Stimulated activated memory B cell treated with anti-CD40 and anti-IgM and Interleukin-4, amounts not matched to agents 10 μg/mL and 1 μg/mL and 100 μg/mL, for 72 hours (primary cell): Measurements from ENCODE around the gene OGA.
"Not testable (repeated sequence)": the region's sequence is repeated elsewhere in the genome, so short reads cannot be mapped to it uniquely, and the experiment has no call there.

Experiments used
- ATAC-seq: fragments of 150-1000 bp; cut with Tn5 transposase; 2 replicates; pipeline ENCODE4 v1.10.0; 2021
- H3K27ac Mint-ChIP-seq: one replicate; pipeline ENCODE4 v1.8.0; 2022; ENCODE audit warnings: mild to moderate bottlenecking, mixed read lengths
- H3K27me3 Mint-ChIP-seq: one replicate; pipeline ENCODE4 v1.8.0; 2022; ENCODE audit warnings: mixed read lengths
- H3K36me3 Mint-ChIP-seq: one replicate; pipeline ENCODE4 v1.8.0; 2022; ENCODE audit warnings: mixed read lengths
- H3K4me1 Mint-ChIP-seq: one replicate; pipeline ENCODE4 v1.8.0; 2022; ENCODE audit warnings: mixed read lengths
- H3K4me3 Mint-ChIP-seq: one replicate; pipeline ENCODE4 v1.8.0; 2022; ENCODE audit warnings: mild to moderate bottlenecking, moderate library complexity, mixed read lengths
- H3K9me3 Mint-ChIP-seq: one replicate; pipeline ENCODE4 v1.8.0; 2022; ENCODE audit warnings: mixed read lengths

OGA gene

GRCh38 chr10:101789686-101790085, 28.6 kb downstream of the OGA start:
- Mint-ChIP-seq H3K4me3 (no peak overlapping the region), H3K36me3 (peaks cover 54% of the 10 kb centered on the region), H3K27ac (no peak overlapping the region), H3K27me3 (no peaks in the 10 kb centered on the region), H3K4me1 (peaks cover 8% of the 10 kb centered on the region), H3K9me3 (no peaks in the 10 kb centered on the region)
- ATAC-seq: no peak

GRCh38 chr10:101789231-101789630, 29.0 kb downstream of the OGA start:
- not testable (repeated sequence) for H3K4me3 Mint-ChIP-seq, H3K27ac Mint-ChIP-seq, H3K9me3 Mint-ChIP-seq, ATAC-seq, H3K27me3 Mint-ChIP-seq
- H3K36me3 Mint-ChIP-seq: peaks cover 56% of the 10 kb centered on the region
- H3K4me1 Mint-ChIP-seq: peaks cover 13% of the 10 kb centered on the region

GRCh38 chr10:101785801-101786200, 32.4 kb downstream of the OGA start:
- no peak for ATAC-seq
- Mint-ChIP-seq H3K36me3 (peaks cover 43% of the 10 kb centered on the region), H3K27ac (no peak overlapping the region), H3K9me3 (no peaks in the 10 kb centered on the region), H3K27me3 (no peaks in the 10 kb centered on the region), H3K4me3 (no peak overlapping the region), H3K4me1 (peaks cover 47% of the 10 kb centered on the region)

- H3K27me3 Mint-ChIP-seq: no peaks in the 10 kb centered on the region
- H3K36me3 Mint-ChIP-seq: peaks cover 40% of the 10 kb centered on the region
- ATAC-seq: no peak
- peak overlapping the region; percentile 97 for H3K4me3 Mint-ChIP-seq
- no peaks in the 10 kb centered on the region for H3K9me3 Mint-ChIP-seq
- H3K4me1 Mint-ChIP-seq: peaks cover 59% of the 10 kb centered on the region
- H3K27ac Mint-ChIP-seq: peak overlapping the region; percentile 89
These were observed 33.7 kb downstream of the OGA start for GRCh38 chr10:101784558-101784957.

GRCh38 chr10:101783736-101784118, 34.5 kb downstream of the OGA start:
- peaks cover 7% of the 10 kb centered on the region for H3K27me3 Mint-ChIP-seq
- no peaks in the 10 kb centered on the region for H3K9me3 Mint-ChIP-seq
- H3K36me3 Mint-ChIP-seq: peaks cover 33% of the 10 kb centered on the region
- H3K4me1 Mint-ChIP-seq: peaks cover 66% of the 10 kb centered on the region
- peak overlapping the region; percentile 89 for H3K27ac Mint-ChIP-seq
- H3K4me3 Mint-ChIP-seq: peak overlapping the region; percentile 97
- no peak for ATAC-seq

GRCh38 chr10:101782811-101783735, 35.2 kb downstream of the OGA start, which contains the start of gene NPM3:
Gene NPM3, minus strand, starts transcription at chr10:101783446. Its CDS starts 56 bp downstream, at chr10:101783390.
- peak; percentile 81 for ATAC-seq
- Mint-ChIP-seq H3K27me3 (peaks cover 11% of the 10 kb centered on the region), H3K4me1 (peaks cover 71% of the 10 kb centered on the region), H3K36me3 (peaks cover 33% of the 10 kb centered on the region), H3K27ac (peak within 1 kb of the TSS; percentile 89), H3K4me3 (peak within 1 kb of the TSS; percentile 97), H3K9me3 (no peaks in the 10 kb centered on the region)

GRCh38 chr10:101781984-101782810, 36.0 kb downstream of the OGA start:
- Mint-ChIP-seq H3K4me3 (peak overlapping the region; percentile 97), H3K4me1 (peaks cover 68% of the 10 kb centered on the region), H3K36me3 (peaks cover 33% of the 10 kb centered on the region), H3K27me3 (peaks cover 20% of the 10 kb centered on the region), H3K27ac (peak overlapping the region; percentile 89), H3K9me3 (no peaks in the 10 kb centered on the region)
- ATAC-seq: no peak

- no peak for ATAC-seq
- Mint-ChIP-seq H3K27me3 (peaks cover 26% of the 10 kb centered on the region), H3K27ac (peak overlapping the region; percentile 89), H3K9me3 (no peaks in the 10 kb centered on the region), H3K4me3 (peak overlapping the region; percentile 97), H3K4me1 (peaks cover 72% of the 10 kb centered on the region), H3K36me3 (peaks cover 30% of the 10 kb centered on the region)
These were observed 36.6 kb downstream of the OGA start for GRCh38 chr10:101781655-101781983.

GRCh38 chr10:101780818-101781654, 37.2 kb downstream of the OGA start:
- Mint-ChIP-seq H3K36me3 (peaks cover 27% of the 10 kb centered on the region), H3K27me3 (peaks cover 29% of the 10 kb centered on the region), H3K4me1 (peaks cover 74% of the 10 kb centered on the region), H3K27ac (no peak overlapping the region), H3K4me3 (peak overlapping the region; percentile 24), H3K9me3 (no peaks in the 10 kb centered on the region)
- peak; percentile 70 for ATAC-seq

- H3K27ac Mint-ChIP-seq: no peak overlapping the region
- H3K4me1 Mint-ChIP-seq: peaks cover 75% of the 10 kb centered on the region
- peaks cover 32% of the 10 kb centered on the region for H3K27me3 Mint-ChIP-seq
- ATAC-seq: no peak
- no peaks in the 10 kb centered on the region for H3K9me3 Mint-ChIP-seq
- peak overlapping the region; percentile 74 for H3K4me3 Mint-ChIP-seq
- H3K36me3 Mint-ChIP-seq: peaks cover 22% of the 10 kb centered on the region
These were observed 37.9 kb downstream of the OGA start for GRCh38 chr10:101780187-101780817.

GRCh38 chr10:101779544-101780186, 38.6 kb downstream of the OGA start:
- Mint-ChIP-seq H3K4me3 (peak overlapping the region; percentile 74), H3K36me3 (peaks cover 17% of the 10 kb centered on the region)

GRCh38 chr10:101778781-101779543, 39.3 kb downstream of the OGA start:
- no peaks in the 10 kb centered on the region for H3K9me3 Mint-ChIP-seq
- peaks cover 10% of the 10 kb centered on the region for H3K36me3 Mint-ChIP-seq
- H3K27me3 Mint-ChIP-seq: peaks cover 45% of the 10 kb centered on the region
- ATAC-seq: no peak
- H3K27ac Mint-ChIP-seq: peak overlapping the region; percentile 0
- peak overlapping the region; percentile 74 for H3K4me3 Mint-ChIP-seq
- peaks cover 81% of the 10 kb centered on the region for H3K4me1 Mint-ChIP-seq

More at GRCh38 chr10:101779544-101780186, 38.6 kb downstream of the OGA start:
- peak; percentile 73 for ATAC-seq
- H3K4me1 Mint-ChIP-seq: peaks cover 81% of the 10 kb centered on the region
- H3K27me3 Mint-ChIP-seq: peaks cover 38% of the 10 kb centered on the region
- no peaks in the 10 kb centered on the region for H3K9me3 Mint-ChIP-seq
- peak overlapping the region; percentile 0 for H3K27ac Mint-ChIP-seq

GRCh38 chr10:101778151-101778780, 40.0 kb downstream of the OGA start:
- H3K4me3 Mint-ChIP-seq: peak overlapping the region; percentile 74
- no peaks in the 10 kb centered on the region for H3K9me3 Mint-ChIP-seq
- ATAC-seq: no peak
- peaks cover 52% of the 10 kb centered on the region for H3K27me3 Mint-ChIP-seq
- H3K27ac Mint-ChIP-seq: no peak overlapping the region
- peaks cover 81% of the 10 kb centered on the region for H3K4me1 Mint-ChIP-seq
- H3K36me3 Mint-ChIP-seq: peaks cover 8% of the 10 kb centered on the region
